CD4-positive, alpha-beta T cell treated with Interleukin-17A for 1 hour (primary cell): Measurements from ENCODE around the gene OR51F2.
"Not testable (repeated sequence)": the region's sequence is repeated elsewhere in the genome, so short reads cannot be mapped to it uniquely, and the experiment has no call there.

Source experiments
- DNase-seq: peaks from one replicate; pipeline ENCODE4 v3.0.0-alpha.2; 2020

The OR51F2 gene, protein sequence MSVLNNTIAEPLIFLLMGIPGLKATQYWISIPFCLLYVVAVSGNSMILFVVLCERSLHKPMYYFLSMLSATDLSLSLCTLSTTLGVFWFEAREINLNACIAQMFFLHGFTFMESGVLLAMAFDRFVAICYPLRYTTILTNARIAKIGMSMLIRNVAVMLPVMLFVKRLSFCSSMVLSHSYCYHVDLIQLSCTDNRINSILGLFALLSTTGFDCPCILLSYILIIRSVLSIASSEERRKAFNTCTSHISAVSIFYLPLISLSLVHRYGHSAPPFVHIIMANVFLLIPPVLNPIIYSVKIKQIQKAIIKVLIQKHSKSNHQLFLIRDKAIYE

DNA sequence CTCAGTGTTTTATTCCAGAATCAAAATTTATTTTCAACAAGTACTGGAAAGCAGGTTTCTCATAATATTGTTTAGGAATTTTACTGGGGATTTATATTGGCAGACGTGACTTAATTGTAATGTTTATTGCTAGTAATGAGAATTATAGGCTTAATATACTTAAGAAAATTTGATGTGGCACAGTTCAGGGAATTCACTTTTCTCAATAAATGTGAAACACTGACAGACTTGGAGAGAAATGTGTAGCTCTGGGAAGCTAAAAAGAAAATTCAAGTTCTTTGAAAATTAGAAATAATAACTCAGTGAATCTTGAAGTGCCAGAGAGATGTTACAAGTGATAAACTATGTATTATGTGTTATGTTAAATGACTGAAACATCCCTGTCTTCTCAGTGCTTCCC lies at the start of gene OR51F2:
TSS of gene OR51F2 (plus strand) at position 301 of the 400 bp plus-strand sequence. CDS start 101 bp downstream, outside the sequence.
- no peak for DNase-seq

DNA sequence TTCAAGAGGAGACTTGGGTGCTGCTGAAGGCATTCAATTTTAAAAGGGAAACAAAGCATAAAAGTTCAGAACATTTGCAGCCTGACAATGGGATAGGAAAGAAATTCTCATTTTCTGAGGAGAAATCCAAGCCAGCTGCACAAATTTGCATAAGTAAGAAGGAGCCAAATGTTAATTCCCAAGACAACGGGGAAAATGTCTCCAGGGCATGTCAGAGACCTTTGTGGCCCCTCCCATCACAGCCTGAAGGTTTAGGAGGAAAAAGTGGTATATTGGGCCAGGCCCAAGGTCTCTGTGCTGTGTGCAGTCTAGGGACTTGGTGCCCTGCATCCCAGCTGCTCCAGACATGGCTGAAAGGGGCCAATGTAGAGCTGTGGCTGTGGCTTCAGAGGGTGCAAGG lies 38.7 kb upstream of the OR51F2 start:
- no peak for DNase-seq

DNA sequence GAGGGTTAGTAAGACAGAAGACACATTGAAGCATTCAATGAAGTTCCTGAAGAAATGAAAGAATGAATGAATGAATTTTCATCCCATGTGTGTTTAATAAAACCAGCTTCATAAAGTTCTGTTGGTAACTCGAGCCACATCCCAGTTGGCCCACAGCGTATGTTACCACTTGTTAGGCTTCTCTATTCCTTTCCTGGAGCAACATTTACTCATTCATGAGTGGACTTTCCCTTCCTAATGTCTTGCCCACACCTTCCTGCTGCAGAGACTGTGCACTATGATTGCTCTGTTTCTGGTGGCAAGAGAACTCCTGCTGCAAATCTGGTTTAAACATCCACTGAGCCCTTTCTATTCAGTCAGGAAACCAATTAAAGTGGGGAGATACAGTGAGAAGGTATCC lies 23.9 kb upstream of the OR51F2 start:
- DNase-seq, result no peak

DNA sequence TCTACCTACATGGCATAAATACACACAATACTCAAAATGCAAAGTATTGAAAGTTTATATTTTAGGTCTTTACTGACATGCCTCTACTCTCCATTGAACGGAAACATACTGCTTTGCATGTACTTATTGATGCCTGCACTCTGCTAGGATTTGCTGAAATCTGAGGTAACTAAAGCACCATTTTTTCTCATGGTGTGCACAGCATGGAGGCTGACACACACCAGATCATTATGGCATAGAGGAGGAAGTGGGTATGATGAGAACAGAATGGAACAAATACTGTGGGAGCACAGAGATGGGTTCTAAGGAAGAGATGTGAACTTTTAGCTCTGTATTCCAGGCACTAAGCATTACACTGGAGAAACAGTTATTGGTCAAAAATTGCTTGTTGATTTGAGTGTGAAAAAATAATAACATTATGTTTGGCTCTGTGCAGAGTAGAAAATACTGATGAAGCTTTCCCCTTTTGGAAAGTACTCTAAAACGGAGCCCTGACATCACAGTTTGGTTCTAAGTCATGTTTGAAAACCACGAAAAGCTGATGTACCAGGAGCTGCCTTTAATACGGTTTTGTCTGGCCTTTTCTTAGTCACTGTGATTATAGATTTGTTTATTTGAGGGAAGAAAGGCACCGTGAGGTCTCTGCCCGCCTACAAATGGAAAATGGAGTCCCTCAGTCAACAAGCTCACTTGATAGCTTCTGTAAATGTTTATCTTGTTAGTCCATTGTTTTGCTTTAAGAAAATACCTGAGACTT lies 22.5 kb upstream of the OR51F2 start:
- DNase-seq, result no peak

DNA sequence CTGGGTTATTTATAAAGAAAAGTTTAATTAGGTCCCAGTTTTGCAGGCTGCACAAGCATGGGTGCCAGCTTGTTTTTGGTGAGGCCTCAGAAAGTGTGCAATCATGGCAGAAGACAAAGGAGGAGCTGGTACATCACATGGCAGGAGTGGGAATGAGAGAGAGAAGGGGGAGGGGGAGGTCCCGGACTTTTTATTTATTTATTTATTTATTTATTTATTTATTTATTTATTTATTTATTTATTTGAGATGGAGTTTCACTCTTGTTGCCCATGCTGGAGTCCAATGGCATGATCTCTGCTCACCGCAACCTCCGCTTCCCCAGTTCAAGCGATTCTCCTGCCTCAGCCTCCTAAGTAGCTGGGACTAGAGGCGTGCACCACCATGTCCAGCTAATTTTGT lies 19.8 kb upstream of the OR51F2 start:
- not testable (repeated sequence) for DNase-seq

DNA sequence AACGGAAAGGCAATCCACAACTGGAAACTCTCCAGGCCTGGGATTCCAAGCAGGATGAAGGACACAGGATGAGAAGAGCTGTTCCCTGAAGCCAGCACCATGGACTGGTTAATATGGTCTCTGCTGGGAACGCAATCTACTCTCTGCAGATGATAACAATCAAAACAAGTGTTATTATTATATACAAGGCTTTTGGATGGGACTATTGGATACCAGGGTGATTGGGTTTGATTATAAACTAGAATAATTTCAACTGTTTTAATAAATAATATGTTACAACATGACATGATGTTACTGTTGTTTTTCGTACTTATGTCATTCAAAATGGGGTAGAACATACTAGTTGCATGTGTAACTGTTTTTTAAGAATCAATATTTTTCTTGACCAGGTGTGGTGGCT lies 16.8 kb upstream of the OR51F2 start, which contains the start of gene OR52R1:
TSS of gene OR52R1 (minus strand) at position 101 of the 400 bp plus-strand sequence. CDS start at position 101, 0 bp downstream.
- DNase-seq, result no peak

DNA sequence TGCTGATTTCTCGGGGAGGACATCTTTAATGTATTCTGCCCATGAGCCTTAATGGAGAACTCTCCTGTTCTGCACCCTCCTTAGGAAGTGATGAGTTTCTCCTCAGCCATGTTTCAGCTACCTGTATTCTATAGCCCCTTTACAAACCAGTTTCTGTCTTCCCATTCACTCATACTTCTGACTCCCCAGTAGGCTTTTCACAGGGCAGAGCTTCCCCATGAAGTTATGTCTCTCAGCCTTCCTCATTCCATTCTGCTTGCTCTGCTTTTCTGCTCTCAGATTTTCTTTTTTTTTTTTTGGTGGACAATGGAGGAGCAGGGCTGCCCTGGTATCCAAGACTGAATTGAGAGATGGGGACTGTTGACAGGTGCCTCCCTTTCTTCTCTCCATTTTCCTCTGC lies 12.6 kb upstream of the OR51F2 start:
- no peak for DNase-seq

DNA sequence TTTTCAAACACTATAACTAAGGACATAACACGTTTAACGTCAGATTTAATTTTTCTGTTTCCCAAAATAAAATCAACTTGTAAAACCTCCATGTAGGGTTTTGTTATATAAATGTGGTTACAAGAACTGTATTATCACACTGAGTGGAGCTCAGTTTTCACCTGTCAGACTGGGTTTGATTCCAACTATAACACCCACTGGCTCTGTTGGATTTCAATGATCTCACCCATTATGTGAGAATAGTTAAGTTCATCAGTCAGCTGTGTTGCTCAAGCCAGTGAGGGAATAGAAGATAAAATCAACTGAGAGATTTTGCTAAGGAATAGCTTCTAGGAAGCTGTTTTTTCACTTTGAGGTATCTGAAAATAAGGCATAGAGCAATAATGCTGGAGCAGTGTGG lies 11.9 kb upstream of the OR51F2 start:
- no peak for DNase-seq

DNA sequence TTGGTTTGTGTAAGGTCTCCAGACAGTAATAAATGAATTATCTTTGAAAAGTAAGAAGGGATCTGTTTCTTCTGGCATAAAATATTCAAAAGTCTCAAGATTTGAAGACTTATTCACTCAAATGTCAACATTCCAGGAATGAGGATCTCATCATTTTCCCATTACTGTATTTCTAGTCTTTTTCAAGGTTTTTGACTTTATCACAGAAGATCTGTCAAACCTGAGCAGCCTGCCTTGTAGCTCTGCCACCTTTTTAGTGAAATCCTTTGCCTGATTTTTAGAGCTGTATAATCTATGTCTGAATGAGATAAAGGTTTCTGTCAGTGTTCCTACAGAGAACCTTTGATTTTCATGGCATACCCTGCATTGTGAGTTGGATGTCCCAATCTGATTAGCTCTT lies 4.0 kb downstream of the OR51F2 start:
- DNase-seq, result no peak

DNA sequence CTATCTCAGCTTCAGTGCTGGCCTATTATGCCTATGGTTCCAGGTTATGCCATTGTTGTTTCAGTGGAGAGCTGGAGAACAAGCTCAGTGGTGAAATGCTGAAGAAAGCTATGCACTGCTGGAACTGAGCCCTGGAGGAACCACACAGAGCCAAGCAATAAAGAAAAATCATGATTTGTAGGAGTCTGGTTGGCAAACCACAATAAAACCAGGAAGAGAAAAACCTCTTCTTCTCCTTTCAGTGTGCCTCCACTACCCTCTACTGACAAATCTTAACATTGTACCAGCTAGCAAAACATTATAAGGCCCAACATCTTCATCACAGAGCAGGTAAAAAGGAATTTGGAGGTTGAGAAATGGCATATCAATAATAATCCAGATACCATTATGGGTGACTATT lies 5.3 kb downstream of the OR51F2 start:
- no peak for DNase-seq

DNA sequence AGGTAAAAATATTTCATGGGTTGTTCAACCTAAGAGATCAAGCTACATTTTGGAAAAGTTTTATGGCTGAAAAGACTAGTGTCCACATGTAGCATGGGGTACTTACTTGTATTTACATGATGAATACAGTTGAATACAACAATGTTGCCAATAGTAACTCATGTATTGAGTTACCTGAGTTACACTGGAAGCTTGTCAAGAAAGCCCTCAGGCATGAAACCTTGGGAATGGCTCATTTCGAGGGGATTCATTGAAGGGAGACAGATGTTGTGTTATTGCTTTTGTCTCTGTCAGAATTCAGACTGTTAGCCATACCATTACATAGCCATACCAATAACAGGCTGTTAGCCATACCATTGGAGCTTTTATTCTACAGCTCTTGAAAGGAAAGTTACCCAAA lies 9.2 kb downstream of the OR51F2 start:
- no peak for DNase-seq

DNA sequence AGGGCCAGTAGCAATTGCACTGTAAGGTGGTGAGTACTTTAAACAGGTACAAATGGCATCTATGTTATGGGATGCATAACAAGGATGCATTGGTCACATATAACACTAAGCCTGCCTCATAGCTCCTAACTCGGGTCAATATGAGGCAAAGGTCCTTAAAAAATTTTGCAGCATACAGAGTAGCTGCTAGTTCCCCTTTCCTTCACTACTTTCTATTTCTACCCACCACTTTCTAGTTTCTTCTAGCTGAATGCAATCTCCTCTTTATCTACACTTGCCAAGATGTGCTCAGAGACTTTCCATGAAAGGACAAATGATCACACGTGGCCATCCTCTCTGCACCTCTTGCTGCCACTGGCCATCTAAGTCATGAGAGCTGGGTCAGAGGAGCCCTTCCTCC lies 9.8 kb downstream of the OR51F2 start:
- DNase-seq, result no peak

DNA sequence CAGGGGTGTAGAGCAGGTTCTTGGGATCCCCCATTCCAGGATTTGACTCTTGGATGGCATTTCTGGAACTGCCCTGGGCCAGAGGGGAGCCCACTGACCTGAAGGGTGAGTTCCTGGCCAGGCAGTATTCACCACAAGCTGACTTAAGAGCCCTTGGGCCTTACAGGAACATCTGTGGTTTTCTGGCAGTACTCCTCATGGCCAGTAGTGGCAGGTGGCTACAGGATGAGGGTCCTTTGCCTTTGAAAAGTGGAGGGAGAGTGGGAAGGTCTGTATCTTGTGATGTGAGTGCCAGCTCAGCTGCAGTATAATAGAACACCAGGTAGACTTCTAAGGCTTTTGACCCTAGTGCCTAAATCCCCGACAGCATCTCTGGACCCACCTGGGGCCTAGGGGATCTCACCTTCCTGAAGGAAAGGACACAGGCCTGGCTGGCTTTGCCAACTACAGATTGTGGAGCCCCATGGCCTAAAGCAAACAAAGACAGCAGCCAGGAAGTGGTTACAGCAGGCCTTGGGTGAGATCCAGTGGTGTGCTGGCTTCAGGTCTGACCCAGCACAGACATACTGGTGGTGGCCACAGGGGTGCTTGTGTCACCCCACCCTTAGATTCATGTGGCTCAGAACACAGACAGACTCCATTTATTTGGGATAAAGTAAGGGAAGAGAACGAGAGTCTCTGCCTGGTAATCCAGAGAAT lies 18.9 kb downstream of the OR51F2 start:
- no peak for DNase-seq

DNA sequence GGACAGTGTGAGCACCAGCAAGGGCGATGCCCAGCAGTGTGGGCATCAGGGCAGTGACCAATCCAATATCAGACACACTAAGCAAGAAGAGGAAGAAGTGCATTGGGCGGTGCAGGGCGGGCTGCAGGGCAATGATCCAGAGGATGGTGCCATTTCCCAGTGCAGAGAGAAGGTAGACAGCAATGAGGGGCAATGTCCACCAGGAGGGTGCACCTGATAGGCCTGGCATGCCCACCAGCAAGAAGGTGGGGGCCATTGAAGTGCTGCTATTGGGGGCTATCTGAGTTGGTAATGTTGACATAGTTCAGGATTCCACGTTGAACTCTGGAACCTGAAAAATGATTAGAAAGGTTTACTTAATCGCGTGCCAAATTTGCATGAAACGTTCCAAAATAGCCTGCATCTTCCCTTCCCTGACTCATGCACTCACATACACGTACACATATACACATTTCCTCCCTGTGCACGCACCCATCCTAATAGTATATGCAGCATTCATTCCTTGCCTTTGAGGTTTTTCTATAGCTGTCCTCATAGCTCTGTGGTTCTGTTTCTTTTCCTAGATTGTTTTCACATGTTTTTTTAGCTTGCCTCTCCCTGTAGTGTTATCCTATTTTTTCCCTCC lies 27.9 kb downstream of the OR51F2 start, which contains the start of gene OR51S1:
TSS of gene OR51S1 (minus strand) at position 301 of the 625 bp plus-strand sequence. CDS start at position 301, 0 bp downstream.
- DNase-seq, result no peak

DNA sequence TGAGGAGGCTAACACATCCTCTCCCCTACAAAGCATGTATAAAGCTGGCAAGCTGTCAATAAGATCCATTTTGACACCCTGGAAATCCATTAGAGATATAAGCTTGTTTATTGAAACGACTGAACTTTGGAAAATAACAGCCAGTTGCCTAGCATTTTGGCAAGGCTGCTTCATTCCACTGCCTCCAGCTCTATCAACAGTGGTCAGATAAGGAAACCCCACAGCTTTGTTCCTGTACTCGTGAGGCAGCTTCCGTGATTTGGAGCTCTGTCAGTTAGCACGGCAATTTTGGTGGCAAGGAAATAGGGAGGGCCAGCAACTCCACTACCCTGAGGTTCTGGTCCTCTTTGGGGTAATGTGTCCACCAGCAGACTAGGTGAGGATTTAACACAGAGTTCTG lies 29.9 kb downstream of the OR51F2 start:
- DNase-seq, result no peak

DNA sequence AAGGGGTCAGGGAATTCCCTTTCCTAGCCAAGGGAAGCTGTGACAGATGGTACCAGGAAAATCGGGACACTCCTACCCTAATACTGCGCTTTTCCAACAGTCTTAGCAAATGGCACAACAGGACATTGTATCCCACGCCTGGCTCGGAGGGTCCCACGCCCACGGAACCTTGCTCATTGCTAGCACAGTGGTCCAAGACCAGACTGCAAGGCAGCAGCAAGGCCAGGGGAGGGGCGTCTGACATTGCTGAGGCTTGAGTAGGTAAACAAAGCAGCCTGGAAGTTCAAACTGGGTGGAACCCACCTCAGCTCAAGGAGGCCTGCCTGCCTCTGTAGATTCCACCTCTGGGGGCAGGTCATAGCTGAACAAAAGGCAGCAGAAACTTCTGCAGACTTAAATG lies 33.2 kb downstream of the OR51F2 start:
- not testable (repeated sequence) for DNase-seq

DNA sequence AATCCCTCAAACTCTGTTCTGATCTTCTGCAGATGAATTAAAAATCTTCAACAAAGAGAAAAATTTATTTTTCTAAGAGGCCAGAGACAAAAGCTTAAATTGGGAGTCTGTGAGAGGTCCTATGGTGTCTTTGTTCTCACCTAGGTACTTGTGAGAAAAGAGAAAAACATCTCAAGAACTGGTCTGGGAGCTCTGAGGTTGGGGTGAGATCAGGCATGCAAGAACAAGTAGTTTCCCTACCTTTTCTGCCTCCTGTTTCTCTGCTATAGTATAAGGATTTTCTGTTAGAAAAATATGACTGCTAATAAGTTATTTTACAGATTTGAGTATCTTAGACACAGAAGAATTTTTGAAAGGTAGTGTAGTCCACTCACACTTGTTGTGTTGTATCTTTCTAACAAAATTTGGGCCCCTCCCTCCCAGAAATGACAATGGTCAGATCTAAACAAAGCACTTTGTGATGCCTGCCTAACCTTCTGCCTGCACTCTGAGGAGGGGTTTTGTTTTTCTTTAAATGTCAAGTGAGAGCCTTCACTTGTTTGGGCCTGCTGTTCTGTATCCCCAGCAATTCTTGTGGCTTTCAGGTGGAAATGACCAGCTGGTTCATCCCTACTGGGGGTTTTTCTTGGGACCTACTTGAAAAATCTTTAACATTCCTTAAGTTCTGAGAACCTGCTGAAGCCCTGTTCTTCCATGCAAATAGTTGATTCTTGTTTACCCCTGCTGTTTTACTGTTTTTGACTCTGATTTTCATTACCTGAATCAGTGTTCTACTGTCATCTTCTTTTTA lies 41.5 kb downstream of the OR51F2 start:
- no peak for DNase-seq

DNA sequence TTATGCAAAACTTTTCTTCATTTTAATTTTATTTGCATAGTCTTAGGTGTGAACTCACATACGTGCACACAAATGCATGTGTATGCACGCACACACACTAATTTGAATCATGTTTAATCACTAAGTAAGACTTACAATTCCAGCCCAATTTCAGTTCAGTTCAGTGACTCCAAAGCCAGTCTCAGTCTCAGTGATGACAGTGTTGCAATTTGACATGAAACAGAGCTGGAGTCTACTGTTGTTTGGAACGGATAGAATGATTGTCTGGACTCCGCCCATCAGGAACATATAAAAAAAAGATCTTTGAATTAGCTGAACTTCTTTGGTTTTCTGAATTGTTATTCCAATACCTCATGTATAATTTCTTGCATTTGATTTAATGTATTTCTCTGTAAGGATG lies 42.8 kb downstream of the OR51F2 start:
- no peak for DNase-seq

DNA sequence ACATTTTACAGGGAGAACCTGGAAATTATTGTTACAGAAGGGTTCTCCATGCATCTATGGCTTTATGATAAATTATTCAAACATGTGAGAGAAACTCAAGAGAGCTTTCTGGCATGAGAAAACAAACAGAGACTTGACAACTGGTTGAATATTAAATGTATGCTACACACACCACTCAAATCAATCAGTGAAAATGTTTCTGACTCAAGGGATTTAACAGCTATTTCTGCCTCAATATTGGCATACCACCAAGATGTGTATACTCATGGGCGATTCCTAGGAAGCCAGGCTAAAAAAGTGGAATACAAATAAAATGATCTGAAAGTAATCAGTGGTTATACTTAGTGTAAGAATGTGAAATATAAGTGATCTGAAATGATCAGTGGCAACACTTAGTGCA lies 44.7 kb downstream of the OR51F2 start:
- no peak for DNase-seq
